Measurements from ENCODE around the gene CCR5AS.
"Not testable (repeated sequence)": the region's sequence is repeated elsewhere in the genome, so short reads cannot be mapped to it uniquely, and the experiment has no call there.

Gene CCR5AS

GRCh38 chr3:46351646-46352045 lies 55.2 kb downstream of the CCR5AS start:
- DNase-seq: no peak

- DNase-seq: no peak
Observed at GRCh38 chr3:46350262-46350565, 56.7 kb downstream of the CCR5AS start.

DNA sequence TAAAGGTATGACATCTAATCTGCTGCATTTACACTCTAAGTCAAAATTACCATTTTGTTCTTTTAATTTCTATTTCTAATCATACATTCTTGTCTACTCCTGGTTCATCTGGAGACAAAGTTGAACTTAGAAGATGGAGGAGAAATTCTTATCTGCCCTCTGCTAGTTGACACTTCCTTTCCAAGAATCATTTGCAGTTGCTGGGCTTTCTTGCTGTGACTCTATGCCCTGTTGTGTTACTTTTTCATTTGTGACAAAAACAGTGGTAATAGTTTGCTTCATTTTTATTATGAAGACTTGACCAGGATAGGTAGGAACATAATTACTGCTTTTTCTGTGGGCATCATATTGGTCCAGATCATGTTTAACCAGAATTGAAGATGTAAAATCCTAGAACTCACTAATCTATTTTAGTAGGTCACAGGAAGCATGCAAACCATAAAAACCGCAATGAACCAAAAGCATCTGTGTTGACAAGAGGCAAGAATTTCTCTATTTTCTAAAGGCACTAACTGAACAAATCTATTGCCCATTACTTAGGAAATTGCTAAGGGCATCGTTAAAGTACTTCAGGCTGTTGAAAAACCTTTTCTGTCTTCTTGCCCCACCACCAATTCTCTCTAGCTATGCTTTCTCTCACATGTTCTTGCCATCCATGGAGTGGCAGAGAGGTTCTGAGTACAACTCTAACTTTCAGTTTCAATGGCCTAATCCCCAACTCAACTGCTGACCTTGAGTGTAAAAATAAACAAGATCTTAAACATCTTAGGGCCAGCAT lies 57.2 kb downstream of the CCR5AS start:
- DNase-seq: no peak

GRCh38 chr3:46348823-46349482 lies 57.9 kb downstream of the CCR5AS start:
- no peak for DNase-seq

GRCh38 chr3:46344476-46344875 lies 62.4 kb downstream of the CCR5AS start:
- DNase-seq: no peak

DNA sequence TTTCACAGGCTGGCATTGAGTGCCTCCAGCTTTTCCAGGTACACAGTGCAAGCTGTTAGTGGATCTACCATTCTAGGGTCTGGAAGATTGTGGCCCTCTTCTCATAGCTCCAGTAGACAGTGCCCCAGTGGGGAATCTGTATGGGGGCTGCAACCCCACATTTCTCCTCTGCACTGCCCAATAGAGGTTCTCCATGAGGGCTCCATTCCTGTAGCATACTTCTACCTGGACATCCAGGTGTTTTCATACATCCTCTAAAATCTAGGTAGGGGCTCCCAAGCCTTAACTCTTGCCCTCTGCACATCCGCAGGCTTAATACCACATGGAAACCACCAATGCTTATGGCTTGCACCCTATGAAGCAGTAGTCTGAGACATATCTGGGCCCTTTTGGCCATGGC lies 68.0 kb downstream of the CCR5AS start:
- DNase-seq: no peak

- no peak for DNase-seq
Observed at GRCh38 chr3:46337911-46338310, 69.0 kb downstream of the CCR5AS start.

DNA sequence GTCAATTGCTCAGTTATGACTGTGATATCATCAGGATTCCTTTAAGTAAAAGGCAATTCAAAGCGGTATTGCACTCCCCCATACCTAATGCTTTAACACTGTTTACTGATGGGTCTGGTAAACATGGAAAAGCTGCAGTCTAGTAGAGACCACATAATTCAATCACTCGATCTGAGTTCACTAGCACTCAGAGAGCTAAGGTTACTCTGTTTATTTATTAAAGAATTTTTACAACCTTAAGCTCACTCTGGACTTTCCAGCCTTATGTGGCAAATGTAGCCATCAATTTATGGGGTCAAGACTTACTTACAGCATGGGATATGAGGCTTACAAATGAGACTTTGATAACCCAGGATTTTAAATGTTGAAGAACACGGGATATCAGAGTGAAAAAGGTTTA lies 71.3 kb downstream of the CCR5AS start:
- DNase-seq: no peak

DNA sequence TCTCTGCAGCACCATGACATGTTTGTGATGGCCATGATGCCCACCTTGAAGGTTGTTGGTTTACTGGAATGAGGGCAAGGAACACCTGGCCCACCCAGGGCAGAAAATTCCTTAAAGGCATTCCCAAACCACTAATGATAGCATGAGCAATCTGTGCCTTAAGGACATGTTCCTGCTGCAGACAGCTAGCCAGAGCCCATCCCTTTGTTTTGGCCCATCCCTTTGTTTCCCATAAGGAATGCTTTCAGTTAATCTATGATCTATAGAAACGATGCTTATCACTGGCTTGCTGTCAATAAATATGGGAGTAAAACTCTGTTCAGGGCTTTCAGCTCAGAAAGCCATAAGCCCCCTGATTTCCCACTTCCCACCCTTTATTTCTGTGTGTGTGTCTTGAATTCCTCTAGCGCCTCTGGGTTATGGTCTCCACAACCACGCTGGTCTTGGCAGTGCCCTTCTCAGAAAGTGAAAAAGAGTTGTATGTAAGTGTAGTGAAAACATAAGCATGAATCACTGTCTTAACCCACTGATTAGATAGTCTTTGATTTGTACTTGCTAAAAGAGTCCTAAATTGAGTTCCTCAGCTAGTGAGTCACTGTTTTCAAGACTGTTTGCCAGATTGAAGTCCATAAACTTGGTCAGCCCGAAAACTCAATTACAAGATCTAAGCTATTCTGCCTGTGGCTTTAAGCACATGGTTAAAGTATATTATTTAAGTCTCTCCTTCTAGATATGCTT lies 72.0 kb downstream of the CCR5AS start:
- DNase-seq: no peak

- not testable (repeated sequence) for DNase-seq
Observed at GRCh38 chr3:46330676-46331075, 76.2 kb downstream of the CCR5AS start.

- DNase-seq: no peak
Observed at GRCh38 chr3:46325645-46326300, 81.1 kb downstream of the CCR5AS start.

DNA sequence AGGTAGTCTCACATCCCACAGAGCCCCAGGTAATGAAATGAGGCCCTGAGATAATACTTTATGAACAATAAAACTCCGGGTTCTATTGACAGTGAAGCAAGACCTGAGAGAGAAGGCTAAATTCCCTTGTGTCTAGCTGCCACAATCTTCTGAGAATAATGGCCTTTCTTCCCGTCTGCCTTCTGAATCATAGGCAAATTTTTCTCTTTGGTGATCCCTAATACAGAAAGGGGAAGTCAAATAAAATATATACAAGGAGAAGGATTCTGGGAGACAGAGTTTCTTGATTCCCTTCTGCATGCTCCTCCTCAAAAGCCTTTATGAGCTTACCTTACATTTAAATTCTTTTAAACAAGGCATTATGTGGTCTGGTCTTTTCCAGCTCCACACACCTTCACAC lies 82.8 kb downstream of the CCR5AS start:
- DNase-seq: no peak

GRCh38 chr3:46321461-46322104 lies 85.3 kb downstream of the CCR5AS start:
- DNase-seq: no peak

- DNase-seq: no peak
Observed at GRCh38 chr3:46318207-46318927, 88.5 kb downstream of the CCR5AS start.

DNA sequence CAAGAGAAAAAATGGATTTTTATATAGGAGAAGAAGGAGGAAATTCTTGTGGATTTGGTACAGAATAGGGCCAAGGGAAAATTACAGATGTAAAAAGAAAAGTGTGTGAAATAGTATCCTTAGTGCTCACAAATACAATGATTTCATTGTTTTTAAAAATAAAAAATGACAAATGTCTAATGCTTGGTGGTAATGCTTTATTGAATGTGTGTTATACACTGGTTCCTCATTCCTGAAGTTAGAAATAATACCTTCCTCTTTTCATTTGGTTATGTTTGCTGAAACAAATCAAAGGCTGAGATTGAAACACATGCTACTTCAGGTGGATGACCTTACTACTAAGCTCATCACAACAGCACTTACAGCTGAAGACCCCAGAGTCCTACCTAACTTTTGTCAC lies 90.7 kb downstream of the CCR5AS start:
- DNase-seq: no peak

- DNase-seq: no peak
Observed at GRCh38 chr3:46314517-46314916, 92.3 kb downstream of the CCR5AS start.
